HT-29 (cell line): ENCODE results near the gene IFIT2. TPM values are rescaled to one million over a fixed set of nuclear protein-coding genes. Genes with fewer than 3 reads are reported as not detected.
"Not testable (repeated sequence)": the region's sequence is repeated elsewhere in the genome, so short reads cannot be mapped to it uniquely, and the experiment has no call there.

ENCODE experiments used
- DNase-seq: peaks from one replicate; pipeline ENCODE4 v3.0.0-alpha.2; 2015; ENCODE audit warnings: low spot score
- total RNA-seq: library from RNA; depleted of rRNA; stranded (reverse); fragments of >200 nt; shearing (Covaris generic); gene quantifications from 2 replicates; pipeline ENCODE4 v1.2.3, GENCODE V29; 2014

IFIT2 gene
- total RNA-seq, 1 experiment from 2014 or later = 4.0 TPM

GRCh38 chr10:89308266-89308665 is 6.4 kb downstream of the IFIT2 start:
- no peak for DNase-seq

- DNase-seq = no peak
These were observed 6.9 kb downstream of the IFIT2 start for GRCh38 chr10:89308736-89309135.

- DNase-seq = no peak
These were observed 7.6 kb downstream of the IFIT2 start for GRCh38 chr10:89309156-89310055.

- DNase-seq = no peak
These were observed 8.4 kb downstream of the IFIT2 start for GRCh38 chr10:89310056-89310893.

- no peak for DNase-seq
These were observed 11.1 kb downstream of the IFIT2 start for GRCh38 chr10:89312973-89313372.

GRCh38 chr10:89314676-89315075 is 12.8 kb downstream of the IFIT2 start:
- DNase-seq = no peak

GRCh38 chr10:89318047-89318446 is 16.2 kb downstream of the IFIT2 start:
- not testable (repeated sequence) for DNase-seq

GRCh38 chr10:89325081-89325480 is 23.2 kb downstream of the IFIT2 start:
- DNase-seq = not testable (repeated sequence)

GRCh38 chr10:89325856-89326255 is 24.0 kb downstream of the IFIT2 start:
- not testable (repeated sequence) for DNase-seq

GRCh38 chr10:89327803-89328441 is 26.1 kb downstream of the IFIT2 start, which contains the start of gene IFIT3:
Gene IFIT3, plus strand, starts transcription at chr10:89327997. Its CDS starts 77 bp downstream, at chr10:89328074.
- peak; percentile 70 for DNase-seq

- no peak for DNase-seq
These were observed 27.3 kb downstream of the IFIT2 start for GRCh38 chr10:89329151-89329550.

- DNase-seq = not testable (repeated sequence)
These were observed 28.2 kb downstream of the IFIT2 start for GRCh38 chr10:89330014-89330413.

- no peak for DNase-seq
These were observed 28.8 kb downstream of the IFIT2 start for GRCh38 chr10:89330537-89331212.

GRCh38 chr10:89331487-89332122 is 29.8 kb downstream of the IFIT2 start:
- DNase-seq = not testable (repeated sequence)

- peak; percentile 24 for DNase-seq
These were observed 30.3 kb downstream of the IFIT2 start for GRCh38 chr10:89332123-89332633.

- no peak for DNase-seq
These were observed 33.4 kb downstream of the IFIT2 start for GRCh38 chr10:89335226-89335625.

GRCh38 chr10:89336241-89336640 is 34.4 kb downstream of the IFIT2 start:
- DNase-seq = no peak

GRCh38 chr10:89337484-89337883 is 35.6 kb downstream of the IFIT2 start:
- DNase-seq = no peak

- DNase-seq = no peak
These were observed 36.9 kb downstream of the IFIT2 start for GRCh38 chr10:89338713-89339112.

GRCh38 chr10:89339875-89340274 is 38.0 kb downstream of the IFIT2 start:
- DNase-seq = no peak
